Ishikawa (cell line): ENCODE data around the gene THSD7A.

Experiments used
- MAX ChIP-seq: IDR thresholded peaks from 2 replicates; pipeline ENCODE4 v1.6.1; 2012
- RAD21 ChIP-seq: IDR thresholded peaks from 2 replicates; pipeline ENCODE4 v1.6.1; 2012; ENCODE audit warnings: low read depth

- TF ChIP-seq RAD21 (no peak), MAX (no peak)
Measured at GRCh38 chr7:11473807-11474424, 358.1 kb downstream of the THSD7A start.
